Lung (tissue), 12 donors: ENCODE measurements around the gene PCDHA1. TPM values are rescaled to one million over a fixed set of nuclear protein-coding genes. Genes with fewer than 3 reads are reported as not detected.

Source experiments
- ATAC-seq: fragments of 200-7000 bp; cut with Tn5 transposase; one replicate; pipeline ENCODE4 v1.9.1; 2020; ENCODE audit warnings: moderate number of reproducible peaks; ENCODE audit not compliant: insufficient read depth, low FRiP score
- DNase-seq, 3 donors: peaks; one replicate each; pipeline ENCODE4 v3.0.0-alpha.2; 2013 to 2017
- H3K27ac ChIP-seq, 2 donors: one replicate each; pipeline ENCODE4 v1.5.1; 2013; ENCODE audit warnings: mild to moderate bottlenecking in 2 of 2, moderate library complexity in 2 of 2, control low read depth in 1 of 2, inconsistent platforms in 1 of 2, low read depth in 1 of 2, low read length in 1 of 2
- H3K27me3 ChIP-seq, 3 donors: one replicate each; pipeline ENCODE4 v1.5.1; 2013; ENCODE audit warnings: low read length in 2 of 3; ENCODE audit not compliant: control insufficient read depth in 3 of 3, insufficient read depth in 3 of 3
- H3K36me3 ChIP-seq, 4 donors: one replicate each; pipeline ENCODE4 v1.5.1; 2013; ENCODE audit warnings: low read length in 4 of 4, mild to moderate bottlenecking in 1 of 4, moderate library complexity in 1 of 4; ENCODE audit not compliant: control insufficient read depth in 4 of 4, insufficient read depth in 4 of 4
- H3K4me1 ChIP-seq, 5 donors: one replicate each; pipeline ENCODE4 v1.5.1; 2013; ENCODE audit warnings: low read length in 5 of 5, mild to moderate bottlenecking in 2 of 5, moderate library complexity in 1 of 5; ENCODE audit not compliant: control insufficient read depth in 5 of 5, insufficient read depth in 5 of 5
- H3K4me3 ChIP-seq: one replicate; pipeline ENCODE4 v1.5.1; 2013; ENCODE audit warnings: mild to moderate bottlenecking, control low read depth, moderate library complexity
- H3K9ac ChIP-seq, 2 donors: one replicate each; pipeline ENCODE4 v1.5.1; 2013; ENCODE audit warnings: low read length in 2 of 2, control low read depth in 1 of 2; ENCODE audit not compliant: insufficient read depth in 1 of 2
- H3K9me3 ChIP-seq, 4 donors: one replicate each; pipeline ENCODE4 v1.5.1; 2013; ENCODE audit warnings: low read length in 3 of 4, mild to moderate bottlenecking in 1 of 4, moderate library complexity in 1 of 4; ENCODE audit not compliant: control insufficient read depth in 4 of 4, insufficient read depth in 3 of 4
- WGBS, 2 donors: extraction: QIAGEN DNeasy Blood & Tissue Kit; methylation state at CpG; one replicate each; pipeline ENCODE4 v1.1.7; 2013; 5-methylcytosine and 5-hydroxymethylcytosine counted together
- polyA plus RNA-seq, 2 donors: library from polyadenylated mRNA; stranded (reverse); fragments of 200-250 nt; gene quantifications; one replicate each; pipeline ENCODE4 v1.2.1, GENCODE V29; 2013
- total RNA-seq, 2 donors: library from RNA; depleted of rRNA in 1 of 2; stranded (reverse); fragments of >200 nt in 1 of 2; gene quantifications; one replicate each; pipeline ENCODE4 v1.2.1, GENCODE V29; 2014 to 2021
- TF ChIP-seq, protein P1 (sequence below): IDR thresholded peaks from 2 replicates; pipeline ENCODE4 v1.5.1; 2012; ENCODE audit warnings: mild to moderate bottlenecking; ENCODE audit errors: control extremely low read depth, extremely low read depth
- donor health status: control.
- donor health status: control.
- donor health status: Bipolar disorder and iron deficiency.
- donor health status: healthy.
- donor health status: DM: yes; HTN: yes; CAD: no.

The PCDHA1 gene
- total and polyA plus RNA-seq, 4 donors, result 0.02 to 0.30 TPM; not detected in 2

DNA sequence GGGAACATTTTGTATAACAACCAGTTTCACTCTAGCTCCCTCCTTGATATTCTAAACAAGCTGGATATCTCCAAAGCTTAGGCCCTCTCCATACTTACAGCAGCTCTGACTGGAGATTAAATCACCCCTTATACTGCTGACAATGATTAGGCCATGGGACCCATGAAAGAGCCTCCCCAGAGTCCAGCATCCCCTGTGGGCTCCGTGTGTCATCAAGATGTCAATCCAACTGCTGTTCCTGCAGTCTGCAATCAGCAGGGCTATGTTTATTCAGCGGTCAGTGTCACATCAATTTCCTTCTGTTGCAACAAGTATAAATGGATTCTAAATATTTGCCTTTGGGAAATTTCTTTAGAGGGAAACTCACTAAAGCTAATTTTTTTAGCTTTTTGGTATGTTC is 206.9 kb downstream of the PCDHA1 start:
- ATAC-seq (no peak), DNase-seq (no peak)
- no peaks in the 10 kb centered on the region for H3K36me3 ChIP-seq
- TF ChIP-seq, protein P1, sequence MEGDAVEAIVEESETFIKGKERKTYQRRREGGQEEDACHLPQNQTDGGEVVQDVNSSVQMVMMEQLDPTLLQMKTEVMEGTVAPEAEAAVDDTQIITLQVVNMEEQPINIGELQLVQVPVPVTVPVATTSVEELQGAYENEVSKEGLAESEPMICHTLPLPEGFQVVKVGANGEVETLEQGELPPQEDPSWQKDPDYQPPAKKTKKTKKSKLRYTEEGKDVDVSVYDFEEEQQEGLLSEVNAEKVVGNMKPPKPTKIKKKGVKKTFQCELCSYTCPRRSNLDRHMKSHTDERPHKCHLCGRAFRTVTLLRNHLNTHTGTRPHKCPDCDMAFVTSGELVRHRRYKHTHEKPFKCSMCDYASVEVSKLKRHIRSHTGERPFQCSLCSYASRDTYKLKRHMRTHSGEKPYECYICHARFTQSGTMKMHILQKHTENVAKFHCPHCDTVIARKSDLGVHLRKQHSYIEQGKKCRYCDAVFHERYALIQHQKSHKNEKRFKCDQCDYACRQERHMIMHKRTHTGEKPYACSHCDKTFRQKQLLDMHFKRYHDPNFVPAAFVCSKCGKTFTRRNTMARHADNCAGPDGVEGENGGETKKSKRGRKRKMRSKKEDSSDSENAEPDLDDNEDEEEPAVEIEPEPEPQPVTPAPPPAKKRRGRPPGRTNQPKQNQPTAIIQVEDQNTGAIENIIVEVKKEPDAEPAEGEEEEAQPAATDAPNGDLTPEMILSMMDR, result no peak
- no peak overlapping the region for H3K27ac ChIP-seq
- peaks cover 0 to 6% (median 1%) of the 10 kb centered on the region in 5 donors for H3K4me1 ChIP-seq
- 73 to 74% methylated on average over 2 of the region's 2 CpGs for WGBS, 2 donors
- H3K9ac ChIP-seq, result no peak overlapping the region
- no peaks in the 10 kb centered on the region for H3K9me3 ChIP-seq
- no peaks in the 10 kb centered on the region for H3K27me3 ChIP-seq
- no peak overlapping the region for H3K4me3 ChIP-seq

DNA sequence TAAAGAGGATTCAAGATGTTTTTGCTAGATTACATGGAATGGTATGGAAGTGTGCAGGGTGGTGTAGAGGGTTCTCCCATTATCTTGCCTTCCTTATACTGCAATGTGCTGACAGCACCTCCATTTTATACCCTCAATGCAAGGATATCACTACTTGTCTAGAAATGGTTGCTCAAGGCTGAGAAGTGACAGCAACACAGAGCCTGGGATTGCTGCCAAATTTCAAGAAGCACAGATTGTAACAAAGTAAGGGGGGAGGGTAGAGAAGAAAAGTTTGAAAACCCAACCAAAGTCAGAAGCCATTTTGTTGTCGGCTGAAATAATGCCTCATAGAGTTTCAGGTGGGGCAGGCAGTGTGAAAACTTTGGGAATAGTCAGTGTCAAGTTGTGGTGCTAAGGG is 210.1 kb downstream of the PCDHA1 start:
- ATAC-seq (no peak), DNase-seq (peak; percentile 51 to 84 (median 83))
- Histone ChIP-seq H3K4me1 (peaks cover 0 to 6% (median 1%) of the 10 kb centered on the region in 5 donors), H3K27ac (no peak overlapping the region), H3K4me3 (no peak overlapping the region), H3K9ac (no peak overlapping the region), H3K9me3 (no peaks in the 10 kb centered on the region), H3K36me3 (no peaks in the 10 kb centered on the region), H3K27me3 (no peaks in the 10 kb centered on the region)
- TF ChIP-seq, protein P1, result no peak
- 78 to 88% methylated on average over 1 of the region's 1 CpG for WGBS, 2 donors

DNA sequence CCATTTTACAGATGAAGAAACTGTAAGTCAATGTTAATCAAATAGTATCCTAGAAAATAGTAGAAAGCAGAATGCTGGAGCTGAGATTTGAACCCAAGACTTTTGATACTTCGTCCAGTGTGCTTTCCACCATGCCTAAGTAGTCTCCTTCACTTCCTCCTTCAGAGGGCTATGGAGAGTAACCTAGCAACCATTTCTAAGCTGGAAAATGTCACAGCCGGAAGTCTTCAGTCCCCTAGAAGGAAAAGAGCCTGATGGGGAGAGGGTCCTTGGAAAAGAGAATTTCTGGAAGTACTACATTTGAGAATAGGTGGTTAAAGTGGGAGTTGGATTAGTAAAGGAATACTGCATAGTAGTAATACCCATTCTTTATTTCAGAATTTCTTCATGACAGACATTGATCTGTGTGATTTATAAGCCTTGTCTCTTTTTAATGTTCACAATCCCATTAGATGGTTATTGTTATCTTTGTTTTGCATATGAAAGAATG is 213.0 kb downstream of the PCDHA1 start:
- ATAC-seq, result no peak
- no peak overlapping the region for H3K9ac ChIP-seq
- no peaks in the 10 kb centered on the region for H3K27me3 ChIP-seq
- WGBS, 2 donors, result 78 to 79% methylated on average over 2 of the region's 2 CpGs
- TF ChIP-seq, protein P1, result no peak
- DNase-seq, result no peak
- H3K4me1 ChIP-seq, result peaks cover 0 to 14% (median 1%) of the 10 kb centered on the region in 5 donors
- H3K27ac ChIP-seq, result no peak overlapping the region
- no peaks in the 10 kb centered on the region for H3K36me3 ChIP-seq
- H3K4me3 ChIP-seq, result no peak overlapping the region
- H3K9me3 ChIP-seq, result no peaks in the 10 kb centered on the region

DNA sequence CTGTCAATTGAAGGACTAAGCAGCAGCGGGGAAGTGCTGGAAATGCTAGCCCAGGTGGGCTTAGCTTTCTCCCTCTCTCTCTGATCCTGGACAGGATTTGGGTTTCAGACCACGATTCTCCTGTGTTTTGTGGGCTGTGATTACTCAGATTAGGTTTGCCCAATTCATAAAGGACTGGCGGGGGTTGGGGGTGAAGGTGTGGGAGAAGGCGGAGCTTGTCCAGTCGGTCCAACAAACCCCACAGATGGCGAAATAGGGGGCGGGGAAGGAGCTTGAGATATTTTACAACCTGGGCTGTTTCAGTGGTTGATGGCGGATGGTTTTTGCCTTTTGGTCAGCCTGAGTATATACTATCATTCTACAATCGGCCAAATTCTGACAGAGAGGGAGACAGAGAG is 215.5 kb downstream of the PCDHA1 start:
- H3K9ac ChIP-seq, result peak overlapping the region in 1 of 2 donors; percentile 2
- H3K4me1 ChIP-seq, result peaks cover 0 to 9% (median 0%) of the 10 kb centered on the region in 5 donors
- TF ChIP-seq, protein P1, result no peak
- peak; percentile 35 to 58 (median 46) for DNase-seq
- no peaks in the 10 kb centered on the region for H3K9me3 ChIP-seq
- no peak for ATAC-seq
- H3K27ac ChIP-seq, result peak overlapping the region in 1 of 2 donors; percentile 75
- no peaks in the 10 kb centered on the region for H3K36me3 ChIP-seq
- H3K27me3 ChIP-seq, result no peaks in the 10 kb centered on the region
- H3K4me3 ChIP-seq, result no peak overlapping the region
- WGBS, 2 donors, result 2 to 7% methylated on average over 9 of the region's 9 CpGs
